ENCODE results near the gene PPFIA2. TPM values are rescaled to one million over a fixed set of nuclear protein-coding genes. Genes with fewer than 3 reads are reported as not detected.

PPFIA2 gene
- total RNA-seq, 4 donors from 2014 or later = 0.81 to 25.2 (median 4.9) TPM

DNA sequence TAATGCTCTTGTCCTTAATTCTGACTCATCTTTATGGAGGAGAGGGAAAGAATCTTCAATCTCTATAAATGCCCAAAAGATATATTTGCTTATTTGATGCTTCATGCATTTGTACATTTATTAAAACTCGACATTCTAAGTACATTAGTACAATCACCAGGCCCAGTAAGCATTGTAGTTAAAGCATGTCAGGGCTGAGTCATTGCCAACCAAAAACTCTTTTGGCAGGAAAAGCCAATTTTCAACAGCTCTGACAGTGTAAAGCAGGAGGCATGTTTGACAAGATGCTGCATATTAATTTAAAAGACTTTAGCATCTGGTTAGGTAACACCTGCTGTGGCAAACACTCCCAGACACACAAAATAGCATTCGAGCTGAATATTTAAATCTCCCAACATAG, 290.9 kb downstream of the PPFIA2 start:
- H3K27ac ChIP-seq = no peak overlapping the region
- WGBS, 2 donors (ENCODE audit: low coverage in 1 of 2) = 13 to 16% methylated on average over 1 to 2 of the region's 2 CpGs

DNA sequence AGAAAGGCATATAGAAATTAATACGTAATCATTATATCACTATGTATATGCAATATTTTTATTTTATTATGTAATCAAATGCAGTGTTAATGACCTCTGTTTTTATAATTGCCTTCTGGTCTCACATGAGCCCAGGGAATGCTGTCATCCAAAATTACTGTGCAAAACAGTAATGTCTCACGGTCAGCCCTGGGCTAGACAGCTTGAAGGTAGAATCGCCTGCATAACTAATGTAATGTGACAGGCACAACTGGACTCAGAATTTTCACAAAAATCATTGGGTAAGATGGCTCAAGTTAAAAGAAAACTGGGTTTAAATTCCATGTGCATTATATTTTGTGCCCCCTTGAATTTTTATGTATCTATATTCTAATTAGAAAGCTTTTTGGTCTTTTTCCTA, 293.3 kb downstream of the PPFIA2 start:
- no peak overlapping the region for H3K27ac ChIP-seq
- 91 to 94% methylated on average over 3 of the region's 3 CpGs for WGBS, 2 donors (ENCODE audit: low coverage in 1 of 2)
- H3K9me3 ChIP-seq = no peaks in the 10 kb centered on the region
- no peak for TF ChIP-seq EP300 (IDR thresholded peaks at IDR 0.05)
- no peak for TF ChIP-seq POLR2AphosphoS5 (IDR thresholded peaks at IDR 0.05)
- TF ChIP-seq, protein P1, sequence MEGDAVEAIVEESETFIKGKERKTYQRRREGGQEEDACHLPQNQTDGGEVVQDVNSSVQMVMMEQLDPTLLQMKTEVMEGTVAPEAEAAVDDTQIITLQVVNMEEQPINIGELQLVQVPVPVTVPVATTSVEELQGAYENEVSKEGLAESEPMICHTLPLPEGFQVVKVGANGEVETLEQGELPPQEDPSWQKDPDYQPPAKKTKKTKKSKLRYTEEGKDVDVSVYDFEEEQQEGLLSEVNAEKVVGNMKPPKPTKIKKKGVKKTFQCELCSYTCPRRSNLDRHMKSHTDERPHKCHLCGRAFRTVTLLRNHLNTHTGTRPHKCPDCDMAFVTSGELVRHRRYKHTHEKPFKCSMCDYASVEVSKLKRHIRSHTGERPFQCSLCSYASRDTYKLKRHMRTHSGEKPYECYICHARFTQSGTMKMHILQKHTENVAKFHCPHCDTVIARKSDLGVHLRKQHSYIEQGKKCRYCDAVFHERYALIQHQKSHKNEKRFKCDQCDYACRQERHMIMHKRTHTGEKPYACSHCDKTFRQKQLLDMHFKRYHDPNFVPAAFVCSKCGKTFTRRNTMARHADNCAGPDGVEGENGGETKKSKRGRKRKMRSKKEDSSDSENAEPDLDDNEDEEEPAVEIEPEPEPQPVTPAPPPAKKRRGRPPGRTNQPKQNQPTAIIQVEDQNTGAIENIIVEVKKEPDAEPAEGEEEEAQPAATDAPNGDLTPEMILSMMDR (IDR thresholded peaks at IDR 0.05) = no peak
- no peak for TF ChIP-seq POLR2A (IDR thresholded peaks at IDR 0.05)
- H3K36me3 ChIP-seq = no peaks in the 10 kb centered on the region
- no peaks in the 10 kb centered on the region for H3K4me1 ChIP-seq
- H3K27me3 ChIP-seq = no peaks in the 10 kb centered on the region
- ATAC-seq = no peak
- no peak overlapping the region for H3K4me3 ChIP-seq

More for the DNA sequence above, 290.9 kb downstream of the PPFIA2 start:
- H3K36me3 ChIP-seq = no peaks in the 10 kb centered on the region
- no peak for TF ChIP-seq POLR2A (IDR thresholded peaks at IDR 0.05)
- TF ChIP-seq POLR2AphosphoS5 (IDR thresholded peaks at IDR 0.05) = no peak
- TF ChIP-seq, protein P1 (IDR thresholded peaks at IDR 0.05) = no peak
- TF ChIP-seq EP300 (IDR thresholded peaks at IDR 0.05) = no peak
- H3K27me3 ChIP-seq = no peaks in the 10 kb centered on the region
- H3K4me3 ChIP-seq = no peak overlapping the region
- no peak for ATAC-seq
- no peaks in the 10 kb centered on the region for H3K4me1 ChIP-seq
- H3K9me3 ChIP-seq = no peaks in the 10 kb centered on the region

DNA sequence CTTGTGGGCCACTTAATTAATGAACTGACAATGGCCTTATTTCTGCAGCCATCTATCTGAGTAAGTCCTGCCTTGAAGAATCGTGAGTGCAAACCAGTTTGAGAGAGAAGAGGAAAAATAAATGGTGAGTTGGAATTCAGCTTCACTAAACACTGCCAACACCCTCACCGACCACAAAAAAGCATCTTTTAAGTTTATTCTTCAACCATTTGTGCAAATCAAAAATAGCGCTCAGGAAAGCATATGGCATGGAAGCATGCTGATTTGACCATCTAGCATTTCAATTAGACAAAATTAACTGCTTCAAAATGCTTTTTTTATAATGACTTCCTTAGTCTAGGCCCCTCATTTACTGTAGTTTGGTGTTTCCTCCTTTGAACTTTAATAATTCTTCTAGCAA, 294.0 kb downstream of the PPFIA2 start:
- TF ChIP-seq EP300 (IDR thresholded peaks at IDR 0.05) (no peak), POLR2A (IDR thresholded peaks at IDR 0.05) (no peak)
- 69 to 77% methylated on average over 3 of the region's 3 CpGs for WGBS, 2 donors (ENCODE audit: low coverage in 1 of 2)
- no peak for ATAC-seq

DNA sequence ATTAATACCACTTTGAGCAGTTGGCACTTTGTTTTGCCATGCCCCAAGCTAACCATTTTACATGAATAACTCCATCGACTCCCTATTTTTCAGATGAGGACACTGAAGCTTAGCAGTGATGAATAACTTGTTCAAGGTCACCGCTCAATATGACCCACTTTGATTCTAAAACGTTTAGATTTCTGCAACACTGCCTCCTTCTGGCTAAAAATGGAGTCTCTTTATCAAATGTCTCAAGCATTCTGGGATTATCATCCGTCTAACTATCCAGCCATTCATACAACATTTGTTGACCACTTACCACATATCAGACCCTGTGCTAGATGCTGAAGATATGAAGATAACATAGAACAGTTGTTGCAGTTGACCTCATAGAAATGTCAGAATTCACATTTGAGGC, 298.0 kb downstream of the PPFIA2 start:
- Histone ChIP-seq H3K4me3 (no peak overlapping the region), H3K9me3 (no peaks in the 10 kb centered on the region), H3K36me3 (no peaks in the 10 kb centered on the region), H3K27ac (no peak overlapping the region), H3K27me3 (no peaks in the 10 kb centered on the region), H3K4me1 (no peaks in the 10 kb centered on the region)
- TF ChIP-seq POLR2AphosphoS5 (IDR thresholded peaks at IDR 0.05) (no peak), POLR2A (IDR thresholded peaks at IDR 0.05) (no peak), EP300 (IDR thresholded peaks at IDR 0.05) (no peak)
- TF ChIP-seq, protein P1 (IDR thresholded peaks at IDR 0.05) = no peak
- no peak for ATAC-seq
- 61 to 70% methylated on average over 4 of the region's 4 CpGs for WGBS, 2 donors (ENCODE audit: low coverage in 1 of 2)

More for the DNA sequence above, 294.0 kb downstream of the PPFIA2 start:
- Histone ChIP-seq H3K4me3 (no peak overlapping the region), H3K9me3 (no peaks in the 10 kb centered on the region), H3K4me1 (no peaks in the 10 kb centered on the region), H3K27ac (no peak overlapping the region), H3K27me3 (no peaks in the 10 kb centered on the region), H3K36me3 (no peaks in the 10 kb centered on the region)

DNA sequence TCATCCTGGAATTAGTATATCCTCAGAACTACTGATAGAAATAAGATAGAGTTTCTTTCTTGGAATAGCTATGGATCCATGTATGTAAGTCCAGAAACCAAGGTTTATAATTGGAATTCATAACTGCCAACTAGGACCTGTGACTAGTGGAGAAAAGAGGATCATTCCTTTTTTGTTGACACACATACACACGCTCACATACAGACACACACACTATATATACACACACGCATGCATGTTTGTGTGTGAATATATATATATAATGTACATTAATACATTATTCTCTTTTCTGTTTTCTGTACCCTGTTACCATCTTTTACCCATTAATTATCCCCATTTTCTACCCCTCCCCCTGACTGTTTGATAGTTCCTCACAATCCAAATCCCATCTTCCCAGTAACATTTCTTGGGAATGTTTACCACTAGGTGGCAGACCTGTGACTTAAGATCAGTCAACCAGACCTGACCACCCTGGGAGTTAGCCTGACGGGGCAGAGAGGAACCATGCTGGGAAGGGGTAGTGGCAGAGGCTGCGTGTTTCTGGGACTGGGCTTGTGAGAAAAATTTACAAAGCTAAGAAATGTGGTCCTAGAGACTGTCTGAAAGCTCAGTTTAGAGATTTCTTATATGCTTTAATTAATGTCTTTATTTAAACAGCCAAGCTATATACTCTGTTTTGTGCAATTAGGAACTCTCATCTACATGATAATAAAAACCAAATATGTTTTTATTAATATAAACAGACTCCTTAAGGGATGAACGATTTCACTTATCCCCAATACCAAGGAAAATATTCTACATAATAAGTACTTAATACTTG, 308.0 kb downstream of the PPFIA2 start:
- WGBS, 2 donors (ENCODE audit: low coverage in 1 of 2) = 29 to 44% methylated on average over 5 of the region's 5 CpGs
- Histone ChIP-seq H3K27ac (no peak overlapping the region), H3K27me3 (no peaks in the 10 kb centered on the region), H3K4me3 (no peak overlapping the region), H3K9me3 (no peaks in the 10 kb centered on the region), H3K36me3 (no peaks in the 10 kb centered on the region), H3K4me1 (no peaks in the 10 kb centered on the region)
- no peak for ATAC-seq
- TF ChIP-seq, protein P1 (IDR thresholded peaks at IDR 0.05) = peak in 3 of 4 experiments; percentile 15 to 49 (median 37)
- TF ChIP-seq POLR2AphosphoS5 (IDR thresholded peaks at IDR 0.05) = no peak
